Measurements from ENCODE around the gene CSGALNACT2.

CSGALNACT2 gene

DNA sequence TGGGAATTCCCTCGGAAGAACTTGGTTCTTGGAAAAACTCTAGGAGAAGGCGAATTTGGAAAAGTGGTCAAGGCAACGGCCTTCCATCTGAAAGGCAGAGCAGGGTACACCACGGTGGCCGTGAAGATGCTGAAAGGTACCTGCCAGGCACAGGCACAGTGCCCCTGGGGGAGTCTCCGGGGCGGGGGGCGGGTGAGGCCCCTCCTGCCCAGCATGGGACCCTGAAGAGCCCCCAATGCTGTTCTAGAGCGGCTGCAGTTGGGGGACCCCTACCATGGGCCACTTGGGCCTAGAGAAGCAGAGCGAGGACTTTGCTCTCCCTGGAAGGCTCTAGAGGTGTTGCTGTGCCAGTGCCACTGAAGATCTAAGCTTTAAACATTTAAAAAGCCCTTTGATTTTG is 21.6 kb upstream of the CSGALNACT2 start:
- Histone ChIP-seq H3K4me1 (no peaks in the 10 kb centered on the region), H3K9me3 (no peaks in the 10 kb centered on the region), H3K36me3 (replicated peaks) (no peaks in the 10 kb centered on the region), H3K27me3 (ENCODE audit: low read depth) (no peaks in the 10 kb centered on the region), H3K4me3 (no peak overlapping the region)
- in situ Hi-C loops (cut with MboI; ENCODE audit: low sequenced_read_pairs), result no loop called here
- DNase-seq (ENCODE audit: low spot score in 2 of 2), result no peak

DNA sequence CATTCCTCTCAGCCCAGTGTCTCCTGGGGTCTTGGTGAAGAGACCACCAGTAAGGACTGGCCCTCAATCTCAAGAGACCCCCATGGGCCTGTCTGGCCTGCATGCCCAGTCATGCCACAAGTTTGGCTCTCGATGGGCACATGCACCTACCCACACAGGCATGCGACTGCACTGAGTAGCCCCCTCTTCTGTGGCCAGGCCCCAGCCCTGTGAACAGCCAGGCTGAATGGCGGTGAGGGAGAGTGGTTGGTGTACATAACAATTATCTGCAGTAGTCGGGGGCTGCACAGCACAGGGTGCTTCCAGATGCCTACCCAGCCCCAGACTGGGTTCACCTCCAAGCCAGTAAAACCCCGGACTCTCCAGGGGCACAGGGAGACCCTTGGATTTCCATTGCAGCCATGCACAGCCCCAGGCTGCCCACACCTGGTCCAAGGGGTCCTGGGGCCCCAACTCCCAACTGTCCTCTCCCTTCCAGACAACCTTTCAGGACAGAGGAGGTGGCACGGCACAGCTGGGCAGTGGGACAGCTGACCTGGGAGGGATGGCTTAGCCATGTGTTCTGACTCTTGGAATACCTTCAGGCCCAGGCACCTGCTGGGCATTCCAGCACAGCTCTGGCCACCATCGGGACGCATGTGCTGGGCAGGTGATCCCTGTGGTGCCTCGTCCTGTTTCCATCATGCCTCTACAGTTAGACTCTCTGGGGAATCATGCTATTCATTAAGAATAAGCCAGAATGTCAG is 21.0 kb upstream of the CSGALNACT2 start:
- no peak for DNase-seq (ENCODE audit: low spot score in 2 of 2)
- no peaks in the 10 kb centered on the region for H3K4me1 ChIP-seq
- H3K27me3 ChIP-seq (ENCODE audit: low read depth), result no peaks in the 10 kb centered on the region
- no peak overlapping the region for H3K4me3 ChIP-seq
- in situ Hi-C loops (cut with MboI; ENCODE audit: low sequenced_read_pairs), result no loop called here
- no peaks in the 10 kb centered on the region for H3K9me3 ChIP-seq
- no peaks in the 10 kb centered on the region for H3K36me3 ChIP-seq (replicated peaks)

GRCh38 chr10:43117777-43118583 is 20.3 kb upstream of the CSGALNACT2 start:
- H3K27me3 ChIP-seq (ENCODE audit: low read depth), result no peaks in the 10 kb centered on the region
- no peak for DNase-seq (ENCODE audit: low spot score in 2 of 2)
- H3K4me3 ChIP-seq, result no peak overlapping the region
- in situ Hi-C loops (cut with MboI; ENCODE audit: low sequenced_read_pairs), result no loop called here
- H3K36me3 ChIP-seq (replicated peaks), result no peaks in the 10 kb centered on the region
- H3K9me3 ChIP-seq, result no peaks in the 10 kb centered on the region
- no peaks in the 10 kb centered on the region for H3K4me1 ChIP-seq

DNA sequence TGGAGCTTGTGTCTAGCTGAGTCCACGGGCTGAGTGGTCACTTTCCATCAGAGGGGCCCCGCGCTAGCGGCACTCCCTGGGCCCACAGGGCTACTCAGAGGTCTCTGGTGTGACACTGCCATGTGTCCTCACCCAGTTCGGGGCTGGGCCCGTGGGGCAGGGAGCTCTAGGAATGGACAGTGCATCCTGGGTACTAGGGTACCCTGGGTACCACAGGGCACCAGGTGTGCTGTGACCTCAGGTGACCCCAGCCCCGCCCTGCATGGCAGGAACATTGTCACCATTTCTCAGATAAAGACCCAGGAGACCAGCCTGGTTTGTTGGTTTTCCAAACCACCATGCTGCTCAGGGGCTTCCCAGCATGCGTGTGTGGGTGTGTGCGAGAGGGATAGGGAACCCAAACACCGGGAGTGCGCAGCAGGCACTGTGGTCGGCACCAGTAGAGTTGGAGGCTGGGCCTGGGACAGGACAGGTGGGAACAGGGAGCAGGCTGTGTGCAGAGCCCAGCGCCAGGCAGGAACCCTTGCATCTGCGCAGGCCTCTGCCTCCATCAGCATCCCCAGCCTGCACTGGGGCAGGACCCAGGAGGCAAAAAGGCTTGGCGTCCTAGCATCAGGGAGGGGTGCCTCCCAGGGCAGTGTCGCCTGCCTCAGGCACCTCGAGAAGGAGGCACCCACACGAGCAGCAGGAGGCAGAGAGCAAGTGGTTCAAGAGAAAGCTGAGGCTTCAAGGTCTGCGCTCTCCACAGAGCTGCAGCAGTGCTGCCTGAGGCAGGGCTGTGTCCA is 19.4 kb upstream of the CSGALNACT2 start:
- H3K9me3 ChIP-seq, result no peaks in the 10 kb centered on the region
- H3K4me3 ChIP-seq, result no peak overlapping the region
- no peaks in the 10 kb centered on the region for H3K36me3 ChIP-seq (replicated peaks)
- H3K27me3 ChIP-seq (ENCODE audit: low read depth), result no peaks in the 10 kb centered on the region
- DNase-seq (ENCODE audit: low spot score in 2 of 2), result no peak
- in situ Hi-C loops (cut with MboI; ENCODE audit: low sequenced_read_pairs), result no loop called here
- no peaks in the 10 kb centered on the region for H3K4me1 ChIP-seq

DNA sequence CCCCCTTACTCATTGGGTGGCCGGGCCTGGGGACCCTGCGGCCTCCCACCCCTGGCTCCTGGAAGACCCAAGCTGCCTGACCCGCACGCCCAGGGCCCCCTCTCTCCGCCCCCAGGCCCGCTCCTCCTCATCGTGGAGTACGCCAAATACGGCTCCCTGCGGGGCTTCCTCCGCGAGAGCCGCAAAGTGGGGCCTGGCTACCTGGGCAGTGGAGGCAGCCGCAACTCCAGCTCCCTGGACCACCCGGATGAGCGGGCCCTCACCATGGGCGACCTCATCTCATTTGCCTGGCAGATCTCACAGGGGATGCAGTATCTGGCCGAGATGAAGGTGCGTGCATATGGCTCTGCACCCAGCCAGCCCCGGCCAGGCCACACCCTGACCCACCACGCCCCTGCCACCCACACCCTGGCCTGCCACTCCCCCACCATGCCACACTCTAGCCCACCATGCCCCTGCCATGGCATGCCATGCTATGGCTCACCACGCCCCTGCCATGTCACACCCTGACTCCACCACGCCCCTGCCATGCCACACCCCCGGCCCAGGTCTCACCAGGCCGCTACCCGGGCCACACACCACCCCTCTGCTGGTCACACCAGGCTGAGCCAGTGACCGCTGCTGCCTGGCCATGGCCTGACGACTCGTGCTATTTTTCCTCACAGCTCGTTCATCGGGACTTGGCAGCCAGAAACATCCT is 18.7 kb upstream of the CSGALNACT2 start:
- no peaks in the 10 kb centered on the region for H3K27me3 ChIP-seq (ENCODE audit: low read depth)
- H3K36me3 ChIP-seq (replicated peaks), result no peaks in the 10 kb centered on the region
- DNase-seq (ENCODE audit: low spot score in 2 of 2), result no peak
- H3K4me3 ChIP-seq, result no peak overlapping the region
- in situ Hi-C loops (cut with MboI; ENCODE audit: low sequenced_read_pairs), result no loop called here
- H3K4me1 ChIP-seq, result no peaks in the 10 kb centered on the region
- H3K9me3 ChIP-seq, result no peaks in the 10 kb centered on the region

- in situ Hi-C loops (cut with MboI; ENCODE audit: low sequenced_read_pairs), result no loop called here
- DNase-seq (ENCODE audit: low spot score in 2 of 2), result no peak
- no peaks in the 10 kb centered on the region for H3K36me3 ChIP-seq (replicated peaks)
Observed at GRCh38 chr10:43120116-43120928, 17.9 kb upstream of the CSGALNACT2 start.

GRCh38 chr10:43120929-43121314 is 17.3 kb upstream of the CSGALNACT2 start:
- Histone ChIP-seq H3K4me1 (no peaks in the 10 kb centered on the region), H3K36me3 (replicated peaks) (no peaks in the 10 kb centered on the region), H3K27me3 (ENCODE audit: low read depth) (no peaks in the 10 kb centered on the region), H3K4me3 (no peak overlapping the region), H3K9me3 (no peaks in the 10 kb centered on the region)
- no peak for DNase-seq (ENCODE audit: low spot score in 2 of 2)
- in situ Hi-C loops (cut with MboI; ENCODE audit: low sequenced_read_pairs), result no loop called here

More at GRCh38 chr10:43120116-43120928, 17.9 kb upstream of the CSGALNACT2 start:
- H3K4me1 ChIP-seq, result no peaks in the 10 kb centered on the region
- no peaks in the 10 kb centered on the region for H3K9me3 ChIP-seq
- H3K4me3 ChIP-seq, result no peak overlapping the region
- no peaks in the 10 kb centered on the region for H3K27me3 ChIP-seq (ENCODE audit: low read depth)

GRCh38 chr10:43121444-43121843 is 16.8 kb upstream of the CSGALNACT2 start:
- no peaks in the 10 kb centered on the region for H3K36me3 ChIP-seq (replicated peaks)
- in situ Hi-C loops (cut with MboI; ENCODE audit: low sequenced_read_pairs), result no loop called here
- H3K9me3 ChIP-seq, result no peaks in the 10 kb centered on the region
- no peak overlapping the region for H3K4me3 ChIP-seq
- no peaks in the 10 kb centered on the region for H3K4me1 ChIP-seq
- DNase-seq (ENCODE audit: low spot score in 2 of 2), result no peak
- H3K27me3 ChIP-seq (ENCODE audit: low read depth), result no peaks in the 10 kb centered on the region

DNA sequence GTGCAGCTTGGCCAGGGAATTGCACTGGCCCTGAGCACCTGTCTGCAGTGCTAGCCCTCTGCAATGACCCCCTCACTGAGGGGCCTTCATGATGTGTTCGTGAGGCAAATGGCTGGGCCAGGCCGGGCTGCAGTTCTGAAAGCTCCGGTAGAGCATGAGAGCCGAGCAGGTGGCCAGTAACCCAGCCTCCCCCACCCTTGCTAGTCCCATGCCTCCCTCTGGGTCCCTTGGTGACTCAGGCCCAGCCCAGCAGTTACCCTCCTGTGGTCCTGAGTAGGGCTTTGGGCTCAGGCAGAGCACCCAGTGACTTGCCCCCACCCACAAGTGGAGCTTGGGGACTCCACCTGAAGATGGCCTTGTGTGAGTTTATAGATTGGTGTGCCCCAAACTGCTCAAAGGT is 16.1 kb upstream of the CSGALNACT2 start:
- H3K4me3 ChIP-seq, result no peak overlapping the region
- in situ Hi-C loops (cut with MboI; ENCODE audit: low sequenced_read_pairs), result no loop called here
- H3K4me1 ChIP-seq, result no peaks in the 10 kb centered on the region
- no peaks in the 10 kb centered on the region for H3K27me3 ChIP-seq (ENCODE audit: low read depth)
- no peaks in the 10 kb centered on the region for H3K9me3 ChIP-seq
- no peak for DNase-seq (ENCODE audit: low spot score in 2 of 2)
- H3K36me3 ChIP-seq (replicated peaks), result no peaks in the 10 kb centered on the region

DNA sequence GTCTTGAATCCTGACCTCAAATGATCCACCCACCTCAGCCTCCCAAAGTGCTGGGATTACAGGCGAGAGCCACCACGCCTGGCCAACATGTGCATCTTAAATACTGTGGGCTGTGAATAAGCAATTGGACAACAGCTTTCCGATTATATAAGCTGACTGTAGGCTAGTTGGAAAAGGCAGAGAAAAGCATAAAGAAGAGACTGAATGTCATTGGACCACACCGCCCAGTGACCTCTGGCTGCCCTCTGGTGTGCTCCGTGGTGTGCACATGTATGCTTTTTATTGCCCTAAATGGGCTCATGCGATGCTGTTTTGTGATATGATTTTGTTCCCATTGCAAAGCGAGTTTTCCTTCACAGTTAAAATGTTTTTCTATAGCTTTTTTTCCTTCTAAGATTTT is 15.4 kb upstream of the CSGALNACT2 start:
- Histone ChIP-seq H3K36me3 (replicated peaks) (no peaks in the 10 kb centered on the region), H3K4me3 (no peak overlapping the region), H3K9me3 (no peaks in the 10 kb centered on the region), H3K27me3 (ENCODE audit: low read depth) (no peaks in the 10 kb centered on the region), H3K4me1 (no peaks in the 10 kb centered on the region)
- in situ Hi-C loops (cut with MboI; ENCODE audit: low sequenced_read_pairs), result no loop called here
- no peak for DNase-seq (ENCODE audit: low spot score in 2 of 2)

DNA sequence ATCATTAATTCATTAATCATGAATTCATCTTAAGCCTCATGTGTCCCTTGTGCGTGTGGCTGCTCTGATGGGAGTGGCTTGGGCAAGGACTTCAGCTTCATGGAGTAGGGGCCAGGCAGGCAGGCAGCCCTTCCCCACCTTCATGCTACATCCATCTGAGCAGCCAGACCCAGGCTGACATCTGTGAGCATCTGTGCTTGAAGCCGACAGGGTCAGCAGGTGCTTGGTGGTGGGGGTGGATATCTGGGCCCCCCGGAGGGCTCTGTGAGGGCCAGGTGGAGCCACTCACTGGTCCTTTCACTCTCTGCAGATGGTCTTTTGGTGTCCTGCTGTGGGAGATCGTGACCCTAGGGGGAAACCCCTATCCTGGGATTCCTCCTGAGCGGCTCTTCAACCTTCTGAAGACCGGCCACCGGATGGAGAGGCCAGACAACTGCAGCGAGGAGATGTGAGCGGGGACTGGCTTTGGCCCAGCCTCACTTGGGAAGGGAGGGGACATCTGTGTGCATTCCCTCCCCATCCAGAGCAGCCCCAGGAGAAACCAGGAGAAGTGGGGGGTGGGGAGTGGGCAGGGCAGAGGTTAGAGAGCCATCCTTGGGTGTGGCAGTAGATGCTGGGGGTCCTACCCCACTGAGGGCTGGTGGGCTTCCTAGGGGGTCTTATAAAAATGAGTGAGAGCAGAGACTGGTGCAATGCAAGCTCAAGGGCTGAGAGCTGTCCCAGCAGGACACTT is 14.7 kb upstream of the CSGALNACT2 start:
- Histone ChIP-seq H3K27me3 (ENCODE audit: low read depth) (no peaks in the 10 kb centered on the region), H3K4me3 (no peak overlapping the region), H3K36me3 (replicated peaks) (no peaks in the 10 kb centered on the region), H3K9me3 (no peaks in the 10 kb centered on the region), H3K4me1 (no peaks in the 10 kb centered on the region)
- DNase-seq (ENCODE audit: low spot score in 2 of 2), result peak in 1 of 2 experiments; percentile 2
- in situ Hi-C loops (cut with MboI; ENCODE audit: low sequenced_read_pairs), result no loop called here

DNA sequence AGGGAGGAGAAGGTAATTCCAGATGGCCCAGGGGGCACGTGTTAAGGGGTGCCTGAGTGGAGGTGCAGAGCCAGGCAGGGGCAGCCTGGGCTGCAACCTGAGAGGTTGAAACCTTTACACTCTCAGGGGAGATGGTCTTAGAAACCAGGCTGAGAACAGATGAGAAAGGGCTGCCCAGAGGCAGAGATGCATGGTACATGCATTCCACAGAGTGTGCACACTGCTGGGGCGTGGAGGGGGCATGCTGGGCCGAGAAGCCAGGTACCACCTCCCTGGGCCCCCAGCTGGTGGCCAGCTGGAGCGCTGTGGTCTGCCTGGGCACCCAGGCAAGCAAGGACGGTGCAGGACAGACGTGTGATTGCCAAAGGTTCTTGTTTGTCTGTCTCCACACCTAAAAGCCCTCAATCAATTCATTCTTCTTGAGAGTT is 14.1 kb upstream of the CSGALNACT2 start:
- H3K9me3 ChIP-seq, result no peaks in the 10 kb centered on the region
- H3K4me3 ChIP-seq, result no peak overlapping the region
- no peaks in the 10 kb centered on the region for H3K4me1 ChIP-seq
- in situ Hi-C loops (cut with MboI; ENCODE audit: low sequenced_read_pairs), result no loop called here
- H3K36me3 ChIP-seq (replicated peaks), result no peaks in the 10 kb centered on the region
- DNase-seq (ENCODE audit: low spot score in 2 of 2), result peak in 1 of 2 experiments; percentile 5
- H3K27me3 ChIP-seq (ENCODE audit: low read depth), result no peaks in the 10 kb centered on the region

Data from HAP-1 (cell line).